GM23338 (cell line): Measurements from ENCODE around the gene ATCAY. TPM values are rescaled to one million over a fixed set of nuclear protein-coding genes. Genes with fewer than 3 reads are reported as not detected.

Experiments
- ATAC-seq: fragments of 200-7000 bp; cut with Tn5 transposase; 3 replicates; pipeline ENCODE4 v1.9.1; 2020
- DNase-seq: peaks from one replicate; pipeline ENCODE4 v3.0.0-alpha.2; 2015; ENCODE audit warnings: low spot score
- H2AFZ ChIP-seq: fragments of 200-600 bp; sonication (generic); 2 replicates; pipeline ENCODE4 v1.8.0; 2016; ENCODE audit warnings: antibody characterized with exemption, mild to moderate bottlenecking, moderate library complexity
- H3F3A ChIP-seq: fragments of 200-600 bp; sonication (generic); replicated peaks from 2 replicates; pipeline ENCODE4 v1.8.0; 2017; ENCODE audit warnings: antibody characterized with exemption, mixed run types, low read depth
- H3K27ac ChIP-seq: fragments of 200-600 bp; sonication (generic); 2 replicates; pipeline ENCODE4 v1.6.1; 2016; ENCODE audit warnings: low read depth
- H3K27me3 ChIP-seq: fragments of 200-600 bp; sonication (generic); 2 replicates; pipeline ENCODE4 v1.8.0; 2016; ENCODE audit warnings: mild to moderate bottlenecking, mixed run types, moderate library complexity; ENCODE audit not compliant: insufficient read depth
- H3K36me3 ChIP-seq: fragments of 200-600 bp; sonication (generic); 2 replicates; pipeline ENCODE4 v1.8.0; 2016; ENCODE audit warnings: mild to moderate bottlenecking; ENCODE audit not compliant: insufficient read depth
- H3K4me1 ChIP-seq: fragments of 200-600 bp; sonication (generic); 2 replicates; pipeline ENCODE4 v1.8.0; 2016; ENCODE audit warnings: mild to moderate bottlenecking, moderate library complexity; ENCODE audit not compliant: insufficient read depth
- H3K4me2 ChIP-seq: fragments of 200-600 bp; sonication (generic); 2 replicates; pipeline ENCODE4 v1.7.1; 2017; ENCODE audit warnings: mixed run types
- H3K4me3 ChIP-seq: fragments of 200-600 bp; sonication (generic); 2 replicates; pipeline ENCODE4 v1.6.1; 2016; ENCODE audit warnings: mixed run types
- H3K79me2 ChIP-seq: fragments of 200-600 bp; sonication (generic); replicated peaks from 2 replicates; pipeline ENCODE4 v1.8.0; 2017; ENCODE audit warnings: mild to moderate bottlenecking; ENCODE audit not compliant: insufficient read depth
- H3K9me2 ChIP-seq: fragments of 200-600 bp; sonication (generic); 2 replicates; pipeline ENCODE4 v1.8.0; 2017; ENCODE audit not compliant: insufficient read depth
- H4K20me1 ChIP-seq: fragments of 200-600 bp; sonication (generic); replicated peaks from 2 replicates; pipeline ENCODE4 v1.8.0; 2017; ENCODE audit warnings: mild to moderate bottlenecking; ENCODE audit not compliant: insufficient read depth
- H3K27ac Mint-ChIP-seq: 2 replicates; pipeline ENCODE4 v1.8.0; 2020; ENCODE audit warnings: inconsistent platforms, mild to moderate bottlenecking, moderate library complexity, mixed read lengths
- H3K27me3 Mint-ChIP-seq: 3 replicates; pipeline ENCODE4 v1.8.0; 2022; ENCODE audit warnings: low read depth, mild to moderate bottlenecking, moderate library complexity, mixed read lengths, inconsistent platforms; ENCODE audit not compliant: insufficient read depth, poor library complexity
- H3K36me3 Mint-ChIP-seq: 3 replicates; pipeline ENCODE4 v1.8.0; 2021; ENCODE audit warnings: low read depth, mild to moderate bottlenecking, inconsistent platforms, moderate library complexity, mixed read lengths
- H3K4me1 Mint-ChIP-seq: 3 replicates; pipeline ENCODE4 v1.8.0; 2020; ENCODE audit warnings: mild to moderate bottlenecking, inconsistent platforms, mixed read lengths
- H3K4me3 Mint-ChIP-seq: 3 replicates; pipeline ENCODE4 v1.8.0; 2021; ENCODE audit warnings: moderate library complexity, mild to moderate bottlenecking, inconsistent platforms, mixed read lengths
- H3K9me3 Mint-ChIP-seq: 3 replicates; pipeline ENCODE4 v1.8.0; 2020; ENCODE audit warnings: moderate library complexity, mild to moderate bottlenecking, inconsistent platforms, mixed read lengths
- CREB1 ChIP-seq: fragments of 250-450 bp; sonication (Bioruptor Pico); IDR thresholded peaks from 2 replicates; pipeline ENCODE4 v1.5.0; 2020; ENCODE audit warnings: low read depth, mild to moderate bottlenecking, moderate library complexity
- EZH2 ChIP-seq: fragments of 200-600 bp; sonication (generic); IDR thresholded peaks from one replicate; pipeline ENCODE4 v1.8.0; 2017; ENCODE audit warnings: antibody characterized with exemption, mild to moderate bottlenecking, low read depth; ENCODE audit not compliant: unreplicated experiment
- EZH2phosphoT487 ChIP-seq: fragments of 200-600 bp; sonication (generic); IDR thresholded peaks from one replicate; pipeline ENCODE4 v1.8.1; 2018; ENCODE audit warnings: antibody characterized with exemption; ENCODE audit not compliant: unreplicated experiment
- JUNB ChIP-seq: IDR thresholded peaks from one replicate; pipeline ENCODE4 v1.6.1; 2016; ENCODE audit warnings: antibody characterized with exemption; ENCODE audit not compliant: unreplicated experiment
- NANOG ChIP-seq: IDR thresholded peaks from 2 replicates; pipeline ENCODE4 v1.6.1; 2016; ENCODE audit warnings: antibody characterized with exemption, borderline replicate concordance
- STAT1 ChIP-seq: IDR thresholded peaks from one replicate; pipeline ENCODE4 v1.6.1; 2016; ENCODE audit warnings: antibody characterized with exemption; ENCODE audit not compliant: unreplicated experiment
- ZNF114 ChIP-seq: fragments of 250-450 bp; sonication (Bioruptor Pico); IDR thresholded peaks from 2 replicates; pipeline ENCODE4 v1.5.0; 2020; ENCODE audit warnings: mild to moderate bottlenecking, moderate library complexity
- ZNF331 ChIP-seq: fragments of 250-450 bp; sonication (Bioruptor Pico); IDR thresholded peaks from 2 replicates; pipeline ENCODE4 v1.5.0; 2020; ENCODE audit warnings: low read depth, mild to moderate bottlenecking, moderate library complexity
- polyA plus RNA-seq: library from polyadenylated mRNA; unstranded; fragments of >200 nt; fragmentation: Nextera tagmentation; extraction: Ambion mirVana; gene quantifications from 2 replicates; pipeline ENCODE4 v1.2.1, GENCODE V29; 2016
- total RNA-seq: library from RNA; depleted of rRNA; stranded (reverse); fragments of >200 nt; shearing (Covaris generic); gene quantifications from 2 replicates; pipeline ENCODE4 v1.2.3, GENCODE V29; 2014
- TF ChIP-seq, protein P1 (sequence below), 2 experiments: fragments of 200-600 bp in 1 of 2; sonication (generic) in 1 of 2; conservative IDR thresholded peaks; 2 replicates each; pipeline versions ENCODE4 v1.5.1 to v1.6.1; 2016 to 2017; ENCODE audit warnings: antibody characterized with exemption in 2 of 2, low read depth in 2 of 2, mild to moderate bottlenecking in 2 of 2, moderate library complexity in 1 of 2
- TF ChIP-seq, protein P2 (sequence below): IDR thresholded peaks from 2 replicates; pipeline ENCODE4 v1.6.1; 2016; ENCODE audit warnings: antibody characterized with exemption
- TF ChIP-seq, protein P3 (sequence below): IDR thresholded peaks from one replicate; pipeline ENCODE4 v1.6.1; 2018; ENCODE audit warnings: antibody characterized with exemption; ENCODE audit not compliant: unreplicated experiment

ATCAY gene
- total and polyA plus RNA-seq, 2 experiments from 2014 or later = 16.9 to 45.7 TPM

DNA sequence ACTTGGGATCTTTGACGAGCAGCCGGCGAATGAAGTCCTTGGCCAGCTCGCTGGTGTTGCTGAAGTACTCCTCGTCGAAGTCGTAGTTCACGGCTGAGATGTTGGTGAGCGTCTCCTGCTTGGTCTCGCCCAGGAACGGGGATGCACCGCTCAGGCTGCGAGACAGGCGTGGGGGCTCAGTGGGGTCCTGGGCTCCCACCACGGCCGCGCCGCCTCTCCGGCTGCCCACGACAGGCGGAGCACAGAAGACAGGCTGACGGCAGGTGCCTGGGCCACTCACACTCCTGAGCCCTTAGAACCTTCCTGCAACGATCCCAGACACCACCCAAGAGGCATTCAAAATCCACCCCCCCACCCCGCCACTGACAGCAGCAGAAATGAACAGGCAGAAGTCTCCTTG lies 80.5 kb downstream of the ATCAY start:
- Histone ChIP-seq H3K27ac (no peak overlapping the region; the same call in 1 of the 2 replicates), H3K79me2 (peaks cover 10% of the 10 kb centered on the region)
- H3K27ac Mint-ChIP-seq = no peak overlapping the region

More for the DNA sequence above, 80.5 kb downstream of the ATCAY start:
- H3K4me2 ChIP-seq = no peak overlapping the region
- no peaks in the 10 kb centered on the region for H3K9me3 Mint-ChIP-seq
- peaks cover 13% of the 10 kb centered on the region for H3K27me3 Mint-ChIP-seq
- no peak overlapping the region for H3K4me3 Mint-ChIP-seq
- H3K36me3 Mint-ChIP-seq = peaks cover 58% of the 10 kb centered on the region
- peaks cover 14% of the 10 kb centered on the region; the same call in 1 of the 2 replicates for H3K36me3 ChIP-seq
- TF ChIP-seq NANOG (no peak), EZH2 (no peak), STAT1 (no peak), EZH2phosphoT487 (no peak), ZNF114 (CRISPR knock-in tag) (no peak), ZNF331 (CRISPR knock-in tag) (no peak), JUNB (no peak), CREB1 (CRISPR knock-in tag) (no peak)
- TF ChIP-seq, protein P1, sequence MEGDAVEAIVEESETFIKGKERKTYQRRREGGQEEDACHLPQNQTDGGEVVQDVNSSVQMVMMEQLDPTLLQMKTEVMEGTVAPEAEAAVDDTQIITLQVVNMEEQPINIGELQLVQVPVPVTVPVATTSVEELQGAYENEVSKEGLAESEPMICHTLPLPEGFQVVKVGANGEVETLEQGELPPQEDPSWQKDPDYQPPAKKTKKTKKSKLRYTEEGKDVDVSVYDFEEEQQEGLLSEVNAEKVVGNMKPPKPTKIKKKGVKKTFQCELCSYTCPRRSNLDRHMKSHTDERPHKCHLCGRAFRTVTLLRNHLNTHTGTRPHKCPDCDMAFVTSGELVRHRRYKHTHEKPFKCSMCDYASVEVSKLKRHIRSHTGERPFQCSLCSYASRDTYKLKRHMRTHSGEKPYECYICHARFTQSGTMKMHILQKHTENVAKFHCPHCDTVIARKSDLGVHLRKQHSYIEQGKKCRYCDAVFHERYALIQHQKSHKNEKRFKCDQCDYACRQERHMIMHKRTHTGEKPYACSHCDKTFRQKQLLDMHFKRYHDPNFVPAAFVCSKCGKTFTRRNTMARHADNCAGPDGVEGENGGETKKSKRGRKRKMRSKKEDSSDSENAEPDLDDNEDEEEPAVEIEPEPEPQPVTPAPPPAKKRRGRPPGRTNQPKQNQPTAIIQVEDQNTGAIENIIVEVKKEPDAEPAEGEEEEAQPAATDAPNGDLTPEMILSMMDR (conservative IDR thresholded peaks at IDR 0.05; ENCODE audit: low read depth in 2 of 2) = no peak
- TF ChIP-seq, protein P2, sequence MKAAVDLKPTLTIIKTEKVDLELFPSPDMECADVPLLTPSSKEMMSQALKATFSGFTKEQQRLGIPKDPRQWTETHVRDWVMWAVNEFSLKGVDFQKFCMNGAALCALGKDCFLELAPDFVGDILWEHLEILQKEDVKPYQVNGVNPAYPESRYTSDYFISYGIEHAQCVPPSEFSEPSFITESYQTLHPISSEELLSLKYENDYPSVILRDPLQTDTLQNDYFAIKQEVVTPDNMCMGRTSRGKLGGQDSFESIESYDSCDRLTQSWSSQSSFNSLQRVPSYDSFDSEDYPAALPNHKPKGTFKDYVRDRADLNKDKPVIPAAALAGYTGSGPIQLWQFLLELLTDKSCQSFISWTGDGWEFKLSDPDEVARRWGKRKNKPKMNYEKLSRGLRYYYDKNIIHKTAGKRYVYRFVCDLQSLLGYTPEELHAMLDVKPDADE = no peak
- TF ChIP-seq, protein P3, sequence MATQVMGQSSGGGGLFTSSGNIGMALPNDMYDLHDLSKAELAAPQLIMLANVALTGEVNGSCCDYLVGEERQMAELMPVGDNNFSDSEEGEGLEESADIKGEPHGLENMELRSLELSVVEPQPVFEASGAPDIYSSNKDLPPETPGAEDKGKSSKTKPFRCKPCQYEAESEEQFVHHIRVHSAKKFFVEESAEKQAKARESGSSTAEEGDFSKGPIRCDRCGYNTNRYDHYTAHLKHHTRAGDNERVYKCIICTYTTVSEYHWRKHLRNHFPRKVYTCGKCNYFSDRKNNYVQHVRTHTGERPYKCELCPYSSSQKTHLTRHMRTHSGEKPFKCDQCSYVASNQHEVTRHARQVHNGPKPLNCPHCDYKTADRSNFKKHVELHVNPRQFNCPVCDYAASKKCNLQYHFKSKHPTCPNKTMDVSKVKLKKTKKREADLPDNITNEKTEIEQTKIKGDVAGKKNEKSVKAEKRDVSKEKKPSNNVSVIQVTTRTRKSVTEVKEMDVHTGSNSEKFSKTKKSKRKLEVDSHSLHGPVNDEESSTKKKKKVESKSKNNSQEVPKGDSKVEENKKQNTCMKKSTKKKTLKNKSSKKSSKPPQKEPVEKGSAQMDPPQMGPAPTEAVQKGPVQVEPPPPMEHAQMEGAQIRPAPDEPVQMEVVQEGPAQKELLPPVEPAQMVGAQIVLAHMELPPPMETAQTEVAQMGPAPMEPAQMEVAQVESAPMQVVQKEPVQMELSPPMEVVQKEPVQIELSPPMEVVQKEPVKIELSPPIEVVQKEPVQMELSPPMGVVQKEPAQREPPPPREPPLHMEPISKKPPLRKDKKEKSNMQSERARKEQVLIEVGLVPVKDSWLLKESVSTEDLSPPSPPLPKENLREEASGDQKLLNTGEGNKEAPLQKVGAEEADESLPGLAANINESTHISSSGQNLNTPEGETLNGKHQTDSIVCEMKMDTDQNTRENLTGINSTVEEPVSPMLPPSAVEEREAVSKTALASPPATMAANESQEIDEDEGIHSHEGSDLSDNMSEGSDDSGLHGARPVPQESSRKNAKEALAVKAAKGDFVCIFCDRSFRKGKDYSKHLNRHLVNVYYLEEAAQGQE = no peak
- H3K9me2 ChIP-seq = no peaks in the 10 kb centered on the region
- H3K4me1 ChIP-seq = no peaks in the 10 kb centered on the region
- DNase-seq (no peak), ATAC-seq (no peak)
- H4K20me1 ChIP-seq = peaks cover 10% of the 10 kb centered on the region
- 0 out of 2 replicates have a peak, but pooled peaks cover 3% of the 10 kb centered on the region for H3F3A ChIP-seq
- H3K4me3 ChIP-seq = no peak overlapping the region
- H3K4me1 Mint-ChIP-seq = no peaks in the 10 kb centered on the region
- H3K27me3 ChIP-seq = no peaks in the 10 kb centered on the region
- no peak overlapping the region for H2AFZ ChIP-seq
